GM19035 (cell line): ENCODE measurements around the gene ADAMTS3.

ENCODE experiments used
- ATAC-seq: cut with Tn5 transposase; IDR thresholded peaks from one replicate; pipeline ENCODE4 v1.9.1; 2021; ENCODE audit not compliant: unreplicated experiment

ADAMTS3 gene

GRCh38 chr4:72302981-72303704 lies 265.9 kb downstream of the ADAMTS3 start:
- peak; percentile 95 for ATAC-seq

GRCh38 chr4:72301759-72302158 lies 267.3 kb downstream of the ADAMTS3 start:
- no peak for ATAC-seq

GRCh38 chr4:72300126-72300525 lies 268.9 kb downstream of the ADAMTS3 start:
- no peak for ATAC-seq

- peak; percentile 78 for ATAC-seq
Observed at GRCh38 chr4:72295966-72296557, 273.0 kb downstream of the ADAMTS3 start.

GRCh38 chr4:72290737-72291136 lies 278.3 kb downstream of the ADAMTS3 start:
- ATAC-seq, result no peak

- ATAC-seq, result no peak
Observed at GRCh38 chr4:72286910-72287309, 282.1 kb downstream of the ADAMTS3 start.

- ATAC-seq, result no peak
Observed at GRCh38 chr4:72286185-72286584, 282.8 kb downstream of the ADAMTS3 start.

GRCh38 chr4:72283357-72283756 lies 285.7 kb downstream of the ADAMTS3 start:
- ATAC-seq, result no peak

GRCh38 chr4:72280252-72280651 lies 288.8 kb downstream of the ADAMTS3 start:
- ATAC-seq, result no peak

- no peak for ATAC-seq
Observed at GRCh38 chr4:72275381-72275780, 293.6 kb downstream of the ADAMTS3 start.

GRCh38 chr4:72274251-72274650 lies 294.8 kb downstream of the ADAMTS3 start:
- no peak for ATAC-seq

GRCh38 chr4:72255269-72255668 lies 313.8 kb downstream of the ADAMTS3 start:
- no peak for ATAC-seq

- ATAC-seq, result no peak
Observed at GRCh38 chr4:72243641-72244040, 325.4 kb downstream of the ADAMTS3 start.

- no peak for ATAC-seq
Observed at GRCh38 chr4:72239487-72240116, 329.4 kb downstream of the ADAMTS3 start.
